ENCODE measurements around the gene WIPF2.

WIPF2 gene

DNA sequence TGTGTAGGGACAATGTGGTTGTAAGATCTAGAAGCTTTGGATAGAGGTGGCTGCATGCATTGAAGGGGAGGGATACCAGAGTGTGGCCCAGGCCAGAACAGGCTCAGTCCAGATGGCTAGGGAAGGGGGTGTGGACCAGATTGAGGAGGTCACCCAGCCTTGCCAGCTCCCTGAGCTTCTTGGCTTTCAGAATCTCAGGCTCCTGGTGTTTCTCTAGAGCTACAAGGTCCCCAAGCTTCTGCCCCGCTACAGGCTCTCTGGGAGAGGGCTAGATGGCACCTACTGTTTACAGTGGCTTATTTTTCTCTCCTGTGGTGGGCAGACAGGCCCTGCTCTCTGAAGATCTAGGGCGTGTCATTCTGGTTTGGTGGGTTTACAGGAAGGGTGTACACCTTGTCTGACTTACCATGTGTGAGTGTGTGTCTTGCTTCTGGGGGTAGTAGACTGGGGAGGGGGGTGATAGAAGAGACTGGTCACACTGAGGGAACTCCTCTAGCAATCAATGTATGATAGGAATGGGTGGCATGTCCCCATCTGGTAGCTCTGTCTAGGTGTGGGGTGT lies 90.9 kb downstream of the WIPF2 start:
- TF ChIP-seq EZH2 (IDR thresholded peaks at IDR 0.05; ENCODE audit: borderline replicate concordance, low read depth, low read length, severe bottlenecking) = no peak
- TF ChIP-seq, protein P1, sequence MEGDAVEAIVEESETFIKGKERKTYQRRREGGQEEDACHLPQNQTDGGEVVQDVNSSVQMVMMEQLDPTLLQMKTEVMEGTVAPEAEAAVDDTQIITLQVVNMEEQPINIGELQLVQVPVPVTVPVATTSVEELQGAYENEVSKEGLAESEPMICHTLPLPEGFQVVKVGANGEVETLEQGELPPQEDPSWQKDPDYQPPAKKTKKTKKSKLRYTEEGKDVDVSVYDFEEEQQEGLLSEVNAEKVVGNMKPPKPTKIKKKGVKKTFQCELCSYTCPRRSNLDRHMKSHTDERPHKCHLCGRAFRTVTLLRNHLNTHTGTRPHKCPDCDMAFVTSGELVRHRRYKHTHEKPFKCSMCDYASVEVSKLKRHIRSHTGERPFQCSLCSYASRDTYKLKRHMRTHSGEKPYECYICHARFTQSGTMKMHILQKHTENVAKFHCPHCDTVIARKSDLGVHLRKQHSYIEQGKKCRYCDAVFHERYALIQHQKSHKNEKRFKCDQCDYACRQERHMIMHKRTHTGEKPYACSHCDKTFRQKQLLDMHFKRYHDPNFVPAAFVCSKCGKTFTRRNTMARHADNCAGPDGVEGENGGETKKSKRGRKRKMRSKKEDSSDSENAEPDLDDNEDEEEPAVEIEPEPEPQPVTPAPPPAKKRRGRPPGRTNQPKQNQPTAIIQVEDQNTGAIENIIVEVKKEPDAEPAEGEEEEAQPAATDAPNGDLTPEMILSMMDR (IDR thresholded peaks at IDR 0.05; ENCODE audit: borderline replicate concordance, extremely low read depth, low read length, poor library complexity, severe bottlenecking) = no peak
- DNase-seq (no peak), ATAC-seq (ENCODE audit: insufficient read depth, low read depth) (no peak)
- H4K20me1 ChIP-seq (ENCODE audit: insufficient read depth, low read length) = peaks cover 6% of the 10 kb centered on the region; the same call in 1 of the 2 replicates
- H3K79me2 ChIP-seq (ENCODE audit: insufficient read depth, low read length) = no peaks in the 10 kb centered on the region
- H3K27ac ChIP-seq (ENCODE audit: low read length) = no peak overlapping the region
- H3K9me3 ChIP-seq (ENCODE audit: insufficient read depth, low read length, severe bottlenecking) = no peaks in the 10 kb centered on the region
- no peaks in the 10 kb centered on the region for H3K27me3 ChIP-seq (ENCODE audit: insufficient read depth, low read length, poor library complexity)
- no peak overlapping the region for H2AFZ ChIP-seq (ENCODE audit: low read depth, low read length)
- H3K4me2 ChIP-seq (ENCODE audit: insufficient read depth, low read length) = no peak overlapping the region
- H3K9ac ChIP-seq (ENCODE audit: low read depth, low read length) = no peak overlapping the region
- peaks cover 19% of the 10 kb centered on the region for H3K4me1 ChIP-seq (ENCODE audit: insufficient read depth, low read length)
- H3K36me3 ChIP-seq (ENCODE audit: insufficient read depth, low read length) = no peaks in the 10 kb centered on the region
- H3K4me3 ChIP-seq (ENCODE audit: low read depth in 1 of 2, low read length in 2 of 2) = no peak overlapping the region

DNA sequence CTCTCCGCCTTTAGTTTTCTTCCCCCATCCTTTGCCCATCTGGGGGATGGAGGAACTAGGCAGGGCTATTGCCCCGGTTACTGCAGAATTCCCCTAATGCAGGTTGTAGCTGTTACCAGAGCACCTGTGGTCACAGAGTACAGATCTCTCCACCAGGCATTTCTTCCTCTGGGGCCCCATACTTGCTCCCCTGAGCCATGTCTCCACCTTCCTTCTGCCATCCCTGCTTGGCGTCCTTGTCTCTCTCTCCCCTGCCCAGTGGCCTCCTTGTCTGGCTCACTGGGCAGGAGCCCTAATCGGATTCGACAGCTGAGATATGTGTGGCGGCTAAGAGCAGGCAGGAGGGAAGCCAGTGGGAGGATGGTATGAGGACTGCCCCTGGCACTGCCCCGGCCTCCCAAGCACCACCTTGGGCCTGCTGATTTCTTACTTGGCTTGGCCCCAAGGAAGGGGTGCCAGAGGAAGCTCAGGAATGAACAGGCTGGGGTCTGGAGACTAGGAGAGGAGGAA lies 91.8 kb downstream of the WIPF2 start:
- TF ChIP-seq EZH2 (IDR thresholded peaks at IDR 0.05; ENCODE audit: borderline replicate concordance, low read depth, low read length, severe bottlenecking) = no peak
- TF ChIP-seq, protein P1 (IDR thresholded peaks at IDR 0.05; ENCODE audit: borderline replicate concordance, extremely low read depth, low read length, poor library complexity, severe bottlenecking) = no peak
- Histone ChIP-seq H2AFZ (ENCODE audit: low read depth, low read length) (no peak overlapping the region), H3K27me3 (ENCODE audit: insufficient read depth, low read length, poor library complexity) (no peaks in the 10 kb centered on the region), H3K4me3 (ENCODE audit: low read depth in 1 of 2, low read length in 2 of 2) (no peak overlapping the region), H3K79me2 (ENCODE audit: insufficient read depth, low read length) (no peaks in the 10 kb centered on the region), H3K27ac (ENCODE audit: low read length) (no peak overlapping the region), H3K36me3 (ENCODE audit: insufficient read depth, low read length) (no peaks in the 10 kb centered on the region), H3K9ac (ENCODE audit: low read depth, low read length) (no peak overlapping the region), H3K9me3 (ENCODE audit: insufficient read depth, low read length, severe bottlenecking) (no peaks in the 10 kb centered on the region), H3K4me1 (ENCODE audit: insufficient read depth, low read length) (peaks cover 19% of the 10 kb centered on the region), H4K20me1 (ENCODE audit: insufficient read depth, low read length) (peaks cover 6% of the 10 kb centered on the region; the same call in 1 of the 2 replicates), H3K4me2 (ENCODE audit: insufficient read depth, low read length) (no peak overlapping the region)
- no peak for ATAC-seq (ENCODE audit: insufficient read depth, low read depth)
- DNase-seq = no peak

DNA sequence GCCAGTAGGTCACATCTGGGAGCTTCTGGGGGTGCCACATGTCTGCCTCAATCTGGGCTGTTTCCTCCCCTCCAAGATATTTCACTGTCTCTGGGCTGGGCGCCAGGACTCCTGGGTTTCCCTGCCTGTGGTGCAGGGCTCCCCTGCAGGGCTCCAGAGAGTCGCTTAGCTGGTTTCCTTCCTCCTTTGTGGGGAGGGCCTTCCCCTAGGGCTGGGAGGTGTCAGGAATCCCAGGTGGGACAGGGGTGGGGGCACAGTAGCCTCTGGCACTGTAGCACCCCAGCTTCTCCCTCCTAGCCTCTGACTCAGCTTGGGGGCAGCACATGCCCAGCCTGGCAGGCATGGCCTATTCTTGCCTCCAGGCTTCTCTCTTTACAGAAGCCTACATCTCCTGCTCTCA lies 92.5 kb downstream of the WIPF2 start:
- Histone ChIP-seq H3K27me3 (ENCODE audit: insufficient read depth, low read length, poor library complexity) (no peaks in the 10 kb centered on the region), H4K20me1 (ENCODE audit: insufficient read depth, low read length) (peaks cover 6% of the 10 kb centered on the region; the same call in 1 of the 2 replicates), H3K4me3 (ENCODE audit: low read depth in 1 of 2, low read length in 2 of 2) (no peak overlapping the region), H3K4me1 (ENCODE audit: insufficient read depth, low read length) (peaks cover 14% of the 10 kb centered on the region), H3K9ac (ENCODE audit: low read depth, low read length) (no peak overlapping the region), H3K27ac (ENCODE audit: low read length) (no peak overlapping the region), H3K79me2 (ENCODE audit: insufficient read depth, low read length) (no peaks in the 10 kb centered on the region), H3K36me3 (ENCODE audit: insufficient read depth, low read length) (no peaks in the 10 kb centered on the region), H2AFZ (ENCODE audit: low read depth, low read length) (no peak overlapping the region), H3K9me3 (ENCODE audit: insufficient read depth, low read length, severe bottlenecking) (no peaks in the 10 kb centered on the region), H3K4me2 (ENCODE audit: insufficient read depth, low read length) (no peak overlapping the region)
- TF ChIP-seq, protein P1 (IDR thresholded peaks at IDR 0.05; ENCODE audit: borderline replicate concordance, extremely low read depth, low read length, poor library complexity, severe bottlenecking) = no peak
- TF ChIP-seq EZH2 (IDR thresholded peaks at IDR 0.05; ENCODE audit: borderline replicate concordance, low read depth, low read length, severe bottlenecking) = no peak
- ATAC-seq (ENCODE audit: insufficient read depth, low read depth) = no peak
- no peak for DNase-seq
